Esophagus squamous epithelium (tissue), 4 donors: ENCODE results near the gene AOPEP.

Source experiments
- CTCF ChIP-seq, 6 experiments: fragments of 450-650 bp in 4 of 6; fragments of 200-600 bp in 2 of 6; sonication (generic) in 2 of 6; IDR thresholded peaks; one replicate each; pipeline ENCODE4 v1.5.1; 2016 to 2019; ENCODE audit warnings: antibody characterized with exemption in 6 of 6, mild to moderate bottlenecking in 4 of 6, moderate library complexity in 4 of 6
- POLR2A ChIP-seq, 4 donors: fragments of 450-650 bp; IDR thresholded peaks; one replicate each; pipeline ENCODE4 v1.6.1; 2017; ENCODE audit warnings: antibody characterized with exemption in 4 of 4, mild to moderate bottlenecking in 4 of 4, moderate library complexity in 3 of 4

- TF ChIP-seq CTCF (IDR thresholded peaks at IDR 0.05) (no peak), POLR2A (IDR thresholded peaks at IDR 0.05) (no peak)
These were observed 181.6 kb downstream of the AOPEP start for GRCh38 chr9:94908011-94908563.
